GM18909 (cell line): ENCODE measurements around the gene ABCB8.
"Not testable (repeated sequence)": the region's sequence is repeated elsewhere in the genome, so short reads cannot be mapped to it uniquely, and the experiment has no call there.

ENCODE experiments used
- ATAC-seq: cut with Tn5 transposase; IDR thresholded peaks from one replicate; pipeline ENCODE4 v1.9.1; 2021; ENCODE audit warnings: mild to moderate bottlenecking; ENCODE audit not compliant: unreplicated experiment, poor library complexity

The ABCB8 gene

GRCh38 chr7:151032936-151033863, 5.0 kb downstream of the ABCB8 start:
- no peak for ATAC-seq

- no peak for ATAC-seq
Measured at GRCh38 chr7:151033864-151034249, 5.6 kb downstream of the ABCB8 start.

GRCh38 chr7:151034312-151035025, 6.2 kb downstream of the ABCB8 start:
- ATAC-seq = no peak

- ATAC-seq = no peak
Measured at GRCh38 chr7:151035026-151035717, 6.9 kb downstream of the ABCB8 start.

- ATAC-seq = no peak
Measured at GRCh38 chr7:151035902-151036301, 7.7 kb downstream of the ABCB8 start.

GRCh38 chr7:151038951-151039849, 10.9 kb downstream of the ABCB8 start:
- no peak for ATAC-seq

GRCh38 chr7:151039850-151040548, 11.7 kb downstream of the ABCB8 start:
- no peak for ATAC-seq

GRCh38 chr7:151040616-151041375, 12.5 kb downstream of the ABCB8 start:
- ATAC-seq = no peak

- ATAC-seq = not testable (repeated sequence)
Measured at GRCh38 chr7:151043449-151043848, 15.2 kb downstream of the ABCB8 start.

GRCh38 chr7:151043959-151044358, 15.7 kb downstream of the ABCB8 start:
- no peak for ATAC-seq

- ATAC-seq = no peak
Measured at GRCh38 chr7:151045262-151045661, 17.0 kb downstream of the ABCB8 start.

- ATAC-seq = no peak
Measured at GRCh38 chr7:151045967-151046366, 17.7 kb downstream of the ABCB8 start.

- no peak for ATAC-seq
Measured at GRCh38 chr7:151046603-151047573, 18.6 kb downstream of the ABCB8 start.

GRCh38 chr7:151047976-151048815, 19.9 kb downstream of the ABCB8 start, which contains the start of gene ASIC3:
Gene ASIC3, plus strand, starts transcription at chr7:151048531. Its CDS starts 355 bp downstream, at chr7:151048886.
- ATAC-seq = no peak

GRCh38 chr7:151048911-151049463, 20.7 kb downstream of the ABCB8 start:
- ATAC-seq = no peak

- ATAC-seq = no peak
Measured at GRCh38 chr7:151051108-151051507, 22.9 kb downstream of the ABCB8 start.
